BLaER1 (cell line): Measurements from ENCODE around the gene DGKQ.

Source experiments
- H3K27ac ChIP-seq: shearing (Covaris generic); formaldehyde crosslinking; 2 replicates; pipeline ENCODE4 v1.8.1; 2022
- H3K27me3 ChIP-seq: shearing (Covaris generic); formaldehyde crosslinking; 2 replicates; pipeline ENCODE4 v1.8.1; 2022
- H3K36me3 ChIP-seq: shearing (Covaris generic); formaldehyde crosslinking; 2 replicates; pipeline ENCODE4 v1.8.1; 2022
- H3K4me1 ChIP-seq: shearing (Covaris generic); formaldehyde crosslinking; 2 replicates; pipeline ENCODE4 v1.8.1; 2022
- H3K4me2 ChIP-seq: shearing (Covaris generic); formaldehyde crosslinking; 2 replicates; pipeline ENCODE4 v1.8.1; 2022
- H3K4me3 ChIP-seq: shearing (Covaris generic); formaldehyde crosslinking; 2 replicates; pipeline ENCODE4 v1.8.1; 2022
- H3K9ac ChIP-seq: shearing (Covaris generic); formaldehyde crosslinking; 2 replicates; pipeline ENCODE4 v1.8.1; 2022
- H3K9me3 ChIP-seq: shearing (Covaris generic); formaldehyde crosslinking; 2 replicates; pipeline ENCODE4 v1.8.1; 2022
- H4K20me1 ChIP-seq: shearing (Covaris generic); formaldehyde crosslinking; 2 replicates; pipeline ENCODE4 v1.8.1; 2022
- Cebpa-rat ChIP-seq: shearing (Covaris generic); IDR thresholded peaks from 2 replicates; pipeline ENCODE4 v1.8.1; 2022

The DGKQ gene

DNA sequence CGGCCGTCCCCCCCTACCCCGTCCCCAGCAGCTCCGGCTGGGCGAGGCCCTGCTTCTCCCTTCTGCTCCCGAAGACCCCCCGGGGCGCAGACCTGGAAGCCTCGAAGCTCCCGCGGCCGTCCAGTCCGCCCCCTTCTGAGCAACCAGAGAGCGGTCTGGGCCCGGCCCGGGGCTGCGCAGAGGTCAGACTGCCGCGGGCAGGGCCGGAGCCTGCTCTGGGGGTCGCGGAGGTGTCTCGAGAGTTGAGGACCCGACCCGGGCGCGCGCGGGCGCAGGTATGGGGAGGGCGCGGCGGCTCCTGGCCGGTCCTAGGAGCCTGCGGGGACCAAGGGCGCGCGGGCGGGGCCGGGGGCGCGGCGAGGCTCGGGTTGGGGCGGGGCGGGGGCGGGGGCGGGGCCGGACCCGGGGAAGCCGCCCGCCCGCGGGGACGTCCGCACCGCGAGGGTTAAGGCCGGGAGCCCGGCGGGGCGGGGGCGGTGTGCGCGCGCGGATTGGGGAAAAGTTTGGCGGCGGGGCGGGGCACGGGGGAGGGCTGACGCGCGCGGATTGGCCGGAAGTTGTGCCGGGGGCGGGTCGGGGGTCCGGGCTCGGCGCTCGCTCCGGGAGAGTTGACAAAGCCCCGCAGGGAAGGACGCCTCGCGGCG lies 37.8 kb upstream of the DGKQ start, which contains the start of gene FGFRL1:
TSS of gene FGFRL1 (plus strand) at position 605 of the 644 bp plus-strand sequence. CDS start 860 bp downstream, outside the sequence.
- Histone ChIP-seq H3K36me3 (peaks cover 20% of the 10 kb centered on the region), H3K4me2 (peak within 1 kb of the TSS; percentile 98), H3K9ac (peak within 1 kb of the TSS; percentile 81), H3K4me1 (peaks cover 60% of the 10 kb centered on the region), H4K20me1 (peaks cover 59% of the 10 kb centered on the region), H3K27me3 (peaks cover 47% of the 10 kb centered on the region), H3K4me3 (peak within 1 kb of the TSS; percentile 76), H3K27ac (peak within 1 kb of the TSS; percentile 71), H3K9me3 (peaks cover 10% of the 10 kb centered on the region; the same call in 1 of the 2 replicates)
- TF ChIP-seq Cebpa-rat = no peak

DNA sequence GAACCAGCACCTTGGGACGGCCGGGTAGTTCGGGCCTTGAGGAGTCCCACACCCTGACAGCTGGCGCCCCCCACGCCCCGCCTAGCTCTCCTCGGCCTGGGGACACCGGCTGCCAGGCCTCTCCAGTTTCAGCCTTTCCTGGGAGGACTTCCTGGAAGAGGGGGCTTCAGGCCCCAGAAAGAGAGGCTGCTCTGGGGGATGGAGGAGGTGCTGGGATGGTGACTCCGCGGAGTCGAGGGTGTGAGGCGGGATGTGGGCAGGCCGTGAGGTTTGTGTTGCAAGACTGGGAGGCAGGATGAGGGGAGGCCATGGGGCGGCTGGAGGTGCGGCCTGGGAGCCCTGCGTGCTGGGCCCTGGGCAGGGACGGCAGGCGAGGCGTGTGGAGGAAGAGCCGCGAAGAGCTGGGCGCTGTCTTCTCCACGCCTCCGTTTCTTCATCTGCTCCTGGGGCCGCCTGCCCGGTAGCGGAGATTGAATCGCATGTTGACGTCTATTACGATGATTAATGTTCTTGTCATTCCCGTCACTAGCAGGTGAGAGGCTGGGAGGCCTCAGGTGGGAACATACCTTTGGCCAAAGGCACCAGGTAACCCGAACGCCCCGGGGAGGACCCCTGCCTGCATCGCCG lies 37.1 kb upstream of the DGKQ start:
- Histone ChIP-seq H3K36me3 (peaks cover 20% of the 10 kb centered on the region), H3K4me3 (peak overlapping the region; percentile 69), H3K27ac (no peak overlapping the region), H3K9ac (no peak overlapping the region), H3K4me2 (peak overlapping the region; percentile 96), H3K4me1 (peaks cover 54% of the 10 kb centered on the region), H4K20me1 (peaks cover 53% of the 10 kb centered on the region), H3K9me3 (peaks cover 10% of the 10 kb centered on the region; the same call in 1 of the 2 replicates), H3K27me3 (peaks cover 53% of the 10 kb centered on the region)
- TF ChIP-seq Cebpa-rat = no peak

DNA sequence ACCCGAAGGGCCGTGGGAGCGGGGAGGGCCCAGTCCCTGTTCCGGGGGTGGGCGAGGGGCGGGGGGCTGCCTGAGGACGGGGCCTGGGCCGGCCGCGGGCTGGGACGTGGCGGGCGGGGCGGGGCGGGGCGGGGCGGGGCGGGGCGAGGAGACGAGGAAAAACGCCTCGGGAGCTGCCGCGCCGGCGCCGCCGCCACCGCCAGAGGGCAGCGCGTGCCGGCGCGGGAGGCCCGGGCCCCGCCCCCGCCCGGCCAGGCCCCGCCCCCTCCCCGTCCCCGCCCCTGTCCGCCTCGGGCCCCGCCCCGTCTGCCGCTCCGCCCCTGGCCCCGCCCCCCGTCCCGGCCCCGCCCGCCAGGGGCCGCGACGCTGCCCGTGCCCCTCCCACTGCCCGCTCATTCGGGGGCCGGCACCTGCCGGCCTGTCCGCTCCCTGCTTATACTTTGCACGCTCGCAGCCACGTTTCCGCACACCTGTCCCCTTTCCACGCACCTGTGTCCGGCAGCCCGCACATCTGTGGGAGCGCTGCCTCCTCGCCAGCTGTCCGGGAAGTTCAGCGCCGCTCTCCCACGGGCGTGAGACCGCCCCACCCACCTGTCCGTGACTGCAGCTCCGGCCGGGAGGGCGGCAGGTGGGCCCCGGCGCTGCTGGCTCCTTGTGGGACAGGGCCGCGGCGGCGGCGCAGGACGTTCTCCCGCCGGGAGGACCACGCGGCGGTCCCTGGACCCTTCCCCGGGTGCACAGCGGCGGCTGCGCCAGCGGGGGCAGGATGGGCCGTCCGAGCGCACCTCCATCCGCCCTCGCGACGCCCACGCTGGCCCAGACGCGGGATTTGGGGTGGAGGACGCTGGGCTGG lies 36.4 kb upstream of the DGKQ start:
- H3K27me3 ChIP-seq = peaks cover 60% of the 10 kb centered on the region
- TF ChIP-seq Cebpa-rat = no peak
- H4K20me1 ChIP-seq = peaks cover 51% of the 10 kb centered on the region
- peaks cover 18% of the 10 kb centered on the region for H3K36me3 ChIP-seq
- H3K4me1 ChIP-seq = peaks cover 54% of the 10 kb centered on the region
- peak overlapping the region; percentile 69 for H3K4me3 ChIP-seq
- H3K9ac ChIP-seq = no peak overlapping the region
- no peak overlapping the region for H3K27ac ChIP-seq
- H3K9me3 ChIP-seq = peaks cover 10% of the 10 kb centered on the region; the same call in 1 of the 2 replicates
- H3K4me2 ChIP-seq = peak overlapping the region; percentile 96

DNA sequence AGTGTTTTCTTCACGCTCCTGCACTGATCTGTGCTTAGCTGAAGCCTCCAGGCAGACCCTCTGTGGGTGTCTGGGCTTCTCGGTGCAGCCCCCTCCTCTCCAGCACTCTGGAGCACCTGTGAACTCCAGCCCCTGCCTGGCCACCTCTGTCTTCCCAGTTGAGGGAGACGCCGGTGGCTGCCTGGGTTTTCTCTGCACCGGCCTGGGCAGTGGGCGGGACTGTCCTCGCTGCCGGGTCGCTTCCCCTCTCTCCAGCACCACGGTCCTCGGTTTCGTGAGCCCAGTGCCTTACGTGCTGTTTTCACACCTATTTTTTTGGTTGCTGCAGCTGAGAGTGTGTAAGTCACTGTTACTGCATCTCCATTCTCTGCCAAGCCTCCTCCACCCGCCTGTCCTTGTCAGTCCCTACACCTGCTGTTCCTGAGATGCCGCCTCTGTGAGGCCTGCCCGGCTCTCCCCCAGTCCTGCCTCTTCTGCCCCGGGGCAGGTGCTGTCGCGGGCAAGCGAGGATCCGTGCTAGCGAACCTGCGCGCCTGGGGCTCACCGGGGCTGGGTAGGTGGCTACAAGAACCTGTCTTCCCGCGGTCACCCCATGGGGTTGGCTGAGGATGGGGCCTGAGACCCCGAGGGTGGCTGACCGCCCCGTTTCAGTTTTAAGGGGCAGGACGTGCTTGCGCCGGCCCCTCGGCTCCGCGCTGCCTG lies 35.6 kb upstream of the DGKQ start:
- H3K9me3 ChIP-seq = peaks cover 10% of the 10 kb centered on the region; the same call in 1 of the 2 replicates
- 0 out of 2 replicates have a peak overlapping the region, but pooled peaks have one; percentile 28 for H3K9ac ChIP-seq
- peaks cover 68% of the 10 kb centered on the region for H3K27me3 ChIP-seq
- peak overlapping the region; percentile 92 for H3K4me2 ChIP-seq
- H4K20me1 ChIP-seq = peaks cover 50% of the 10 kb centered on the region
- H3K36me3 ChIP-seq = peaks cover 11% of the 10 kb centered on the region
- no peak for TF ChIP-seq Cebpa-rat
- no peak overlapping the region for H3K27ac ChIP-seq
- H3K4me1 ChIP-seq = peaks cover 49% of the 10 kb centered on the region
- H3K4me3 ChIP-seq = peak overlapping the region; percentile 68

DNA sequence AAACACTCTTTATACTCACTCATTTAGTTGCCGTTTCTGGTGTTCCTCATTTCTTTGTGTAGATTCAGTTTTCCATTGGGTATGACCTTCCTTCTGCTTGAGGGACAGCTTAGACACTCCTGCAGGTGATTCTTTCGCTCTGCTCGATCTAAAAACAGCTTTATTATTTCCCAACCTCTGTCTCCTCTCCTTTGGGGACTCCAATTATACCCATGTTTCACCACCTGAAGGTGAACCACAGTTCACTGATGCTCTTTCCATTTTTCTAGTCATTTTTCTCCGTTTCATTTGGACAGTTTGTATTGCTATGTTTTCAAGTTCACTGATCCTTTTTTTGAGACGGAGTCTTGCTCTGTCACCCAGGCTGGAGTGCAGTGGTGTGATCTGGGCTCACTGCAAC lies 33.5 kb upstream of the DGKQ start:
- H3K9ac ChIP-seq = no peak overlapping the region
- TF ChIP-seq Cebpa-rat = no peak
- peaks cover 20% of the 10 kb centered on the region; the same call in 1 of the 2 replicates for H3K9me3 ChIP-seq
- no peak overlapping the region for H3K4me3 ChIP-seq
- H3K27ac ChIP-seq = no peak overlapping the region
- H3K4me1 ChIP-seq = peaks cover 31% of the 10 kb centered on the region
- no peaks in the 10 kb centered on the region for H3K36me3 ChIP-seq
- H4K20me1 ChIP-seq = peaks cover 48% of the 10 kb centered on the region
- peaks cover 89% of the 10 kb centered on the region for H3K27me3 ChIP-seq
- H3K4me2 ChIP-seq = no peak overlapping the region

DNA sequence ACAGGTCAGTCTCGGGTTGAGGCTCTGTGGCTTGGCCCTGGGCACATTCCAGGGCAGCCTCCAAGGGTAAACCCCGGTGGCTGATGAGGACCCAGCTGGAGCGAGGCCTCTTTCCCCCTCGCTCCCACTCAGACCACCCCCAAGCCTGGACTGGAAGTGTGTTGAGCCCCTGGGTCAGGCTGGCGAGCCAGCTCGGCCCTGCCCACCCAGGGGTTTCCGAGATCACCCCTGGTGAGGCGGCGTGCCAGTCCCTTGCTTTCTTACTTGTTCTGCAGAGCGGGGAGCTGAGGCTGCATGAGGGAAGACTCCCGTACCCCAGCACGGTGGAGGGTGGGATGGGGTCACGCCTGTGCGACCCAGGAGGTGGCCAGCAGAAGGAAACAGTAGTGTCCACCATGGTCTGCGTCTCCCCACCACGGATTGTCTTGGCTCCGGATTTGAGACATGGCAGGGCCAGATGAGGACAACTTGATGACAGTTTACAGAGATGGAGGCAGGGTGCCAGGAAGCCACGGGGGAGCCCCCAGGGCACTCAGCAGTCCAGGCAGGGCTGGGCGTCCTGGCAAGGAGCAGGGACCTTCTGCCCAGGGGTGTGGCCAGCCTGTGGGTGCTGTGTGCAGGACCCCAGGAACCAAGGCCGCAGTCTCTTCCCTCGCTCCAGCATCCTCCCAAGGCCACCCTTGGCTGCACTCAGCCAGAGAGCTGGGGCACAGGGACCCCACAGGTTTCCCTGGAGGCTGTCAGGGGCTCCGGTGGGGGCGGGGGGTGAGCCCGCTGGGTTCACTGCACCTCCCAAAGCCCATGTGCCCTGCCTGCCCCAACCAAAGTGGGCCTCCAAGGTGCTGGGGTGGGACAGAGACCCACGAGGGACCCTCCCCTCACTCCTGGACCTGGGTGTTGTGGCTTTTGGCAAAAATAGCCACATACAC lies 31.5 kb upstream of the DGKQ start:
- H3K4me3 ChIP-seq = no peak overlapping the region
- peaks cover 55% of the 10 kb centered on the region for H4K20me1 ChIP-seq
- peaks cover 27% of the 10 kb centered on the region for H3K4me1 ChIP-seq
- peaks cover 95% of the 10 kb centered on the region for H3K27me3 ChIP-seq
- no peak overlapping the region; the same call in 1 of the 2 replicates for H3K4me2 ChIP-seq
- TF ChIP-seq Cebpa-rat = no peak
- H3K27ac ChIP-seq = no peak overlapping the region
- peaks cover 23% of the 10 kb centered on the region; the same call in 1 of the 2 replicates for H3K9me3 ChIP-seq
- no peak overlapping the region for H3K9ac ChIP-seq
- H3K36me3 ChIP-seq = no peaks in the 10 kb centered on the region

DNA sequence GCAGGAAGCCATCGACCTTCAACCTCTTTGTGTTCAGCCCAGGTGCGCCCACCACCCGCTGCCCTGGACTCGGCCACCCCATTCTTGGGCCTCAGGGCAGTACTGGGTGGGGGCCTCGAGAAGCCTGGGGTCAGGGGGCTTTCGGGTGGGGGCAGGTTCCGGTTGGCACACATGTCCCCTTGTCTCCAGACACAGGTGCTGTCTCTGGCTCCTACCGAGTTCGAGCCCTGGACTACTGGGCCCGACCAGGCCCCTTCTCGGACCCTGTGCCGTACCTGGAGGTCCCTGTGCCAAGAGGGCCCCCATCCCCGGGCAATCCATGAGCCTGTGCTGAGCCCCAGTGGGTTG lies 30.7 kb upstream of the DGKQ start:
- Histone ChIP-seq H3K36me3 (no peaks in the 10 kb centered on the region), H3K4me3 (no peak overlapping the region), H3K9me3 (peaks cover 23% of the 10 kb centered on the region; the same call in 1 of the 2 replicates), H3K27me3 (peaks cover 99% of the 10 kb centered on the region), H3K9ac (no peak overlapping the region), H3K27ac (no peak overlapping the region), H3K4me1 (peaks cover 32% of the 10 kb centered on the region), H3K4me2 (no peak overlapping the region), H4K20me1 (peaks cover 62% of the 10 kb centered on the region)
- TF ChIP-seq Cebpa-rat = no peak

DNA sequence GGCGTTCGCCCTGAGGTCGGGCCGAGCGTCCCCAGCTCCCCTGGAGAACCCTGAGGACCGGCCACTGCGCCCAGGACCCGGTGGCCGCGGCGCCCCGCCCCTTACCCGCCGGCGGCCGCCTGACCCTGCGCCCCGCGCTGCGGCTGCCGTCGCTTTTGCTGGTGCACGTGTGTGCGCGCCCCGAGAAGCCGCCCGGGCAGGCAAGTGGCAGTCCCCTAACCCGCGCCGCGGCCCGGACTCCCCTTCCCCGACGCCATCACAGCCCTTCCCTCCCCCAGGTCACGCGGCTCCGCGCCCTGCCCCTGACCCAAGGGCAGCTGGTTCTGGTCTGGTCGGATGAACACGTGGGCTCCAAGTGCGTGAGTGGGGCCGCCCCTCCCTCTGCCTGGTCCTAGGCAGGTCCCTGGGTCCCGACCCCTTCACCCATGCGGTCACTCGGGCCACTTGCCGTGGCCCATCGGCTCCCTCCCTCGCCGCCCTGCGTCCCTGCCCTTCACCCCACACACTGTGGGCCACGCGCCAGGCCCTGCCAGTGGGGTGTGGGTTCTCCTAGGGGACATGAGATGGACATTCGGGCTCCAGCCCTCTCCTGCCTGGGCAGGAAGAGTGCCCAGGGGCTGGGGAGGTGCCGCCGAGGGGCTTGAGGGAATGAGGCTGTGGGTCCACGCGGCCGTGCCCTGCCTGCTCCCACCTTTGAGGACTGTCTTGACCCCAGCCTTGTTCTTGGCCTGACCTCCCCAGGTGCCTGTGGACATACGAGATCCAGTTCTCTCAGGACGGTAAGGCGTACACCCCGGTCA lies 30.1 kb upstream of the DGKQ start:
- no peaks in the 10 kb centered on the region for H3K36me3 ChIP-seq
- H3K27ac ChIP-seq = no peak overlapping the region
- TF ChIP-seq Cebpa-rat = no peak
- peaks cover 63% of the 10 kb centered on the region for H4K20me1 ChIP-seq
- peaks cover 23% of the 10 kb centered on the region; the same call in 1 of the 2 replicates for H3K9me3 ChIP-seq
- H3K4me3 ChIP-seq = no peak overlapping the region
- no peak overlapping the region for H3K9ac ChIP-seq
- H3K4me1 ChIP-seq = peaks cover 27% of the 10 kb centered on the region
- peaks cover 99% of the 10 kb centered on the region for H3K27me3 ChIP-seq
- H3K4me2 ChIP-seq = no peak overlapping the region
